ENCODE results near the gene RGL1.

The RGL1 gene

GRCh38 chr1:183912265-183912886 lies 107.5 kb downstream of the RGL1 start:
- TF ChIP-seq CTCF (IDR thresholded peaks at IDR 0.05; ENCODE audit: low read depth, low read length, missing control alignments): no peak
- in situ Hi-C loops (cut with HindIII; ENCODE audit: low sequenced_read_pairs): loop anchor here (10.0 kb wide), 1 partner anchor 258 kb away; the partner anchor contains the start of gene APOBEC4
- no peak overlapping the region for H3K4me3 ChIP-seq (ENCODE audit: low read depth, low read length)
- DNase-seq (ENCODE audit: low read depth): no peak

GRCh38 chr1:183913567-183913993 lies 108.7 kb downstream of the RGL1 start:
- H3K4me3 ChIP-seq (ENCODE audit: low read depth, low read length): no peak overlapping the region
- in situ Hi-C loops (cut with HindIII; ENCODE audit: low sequenced_read_pairs): loop anchor here (10.0 kb wide), 1 partner anchor 259 kb away; the partner anchor contains the start of gene APOBEC4
- no peak for TF ChIP-seq CTCF (IDR thresholded peaks at IDR 0.05; ENCODE audit: low read depth, low read length, missing control alignments)
- no peak for DNase-seq (ENCODE audit: low read depth)

- no peak for DNase-seq (ENCODE audit: low read depth)
- TF ChIP-seq CTCF (IDR thresholded peaks at IDR 0.05; ENCODE audit: low read depth, low read length, missing control alignments): no peak
- H3K4me3 ChIP-seq (ENCODE audit: low read depth, low read length): no peak overlapping the region
- in situ Hi-C loops (cut with HindIII; ENCODE audit: low sequenced_read_pairs): loop anchor here (10.0 kb wide), 1 partner anchor 259 kb away; the partner anchor contains the start of gene APOBEC4
Observed at GRCh38 chr1:183914276-183914675, 109.4 kb downstream of the RGL1 start.

- no peak overlapping the region for H3K4me3 ChIP-seq (ENCODE audit: low read depth, low read length)
- in situ Hi-C loops (cut with HindIII; ENCODE audit: low sequenced_read_pairs): loop anchor here (10.0 kb wide), 1 partner anchor 260 kb away; the partner anchor contains the start of gene APOBEC4
Observed at GRCh38 chr1:183914891-183915290, 110.0 kb downstream of the RGL1 start.

GRCh38 chr1:183915625-183916510 lies 110.9 kb downstream of the RGL1 start:
- DNase-seq (ENCODE audit: low read depth): peak; percentile 94
- in situ Hi-C loops (cut with HindIII; ENCODE audit: low sequenced_read_pairs): loop anchor here (10.0 kb wide), 1 partner anchor 261 kb away; the partner anchor contains the start of gene APOBEC4
- H3K4me3 ChIP-seq (ENCODE audit: low read depth, low read length): no peak overlapping the region
- peak; percentile 75 for TF ChIP-seq CTCF (IDR thresholded peaks at IDR 0.05; ENCODE audit: low read depth, low read length, missing control alignments)

More at GRCh38 chr1:183914891-183915290, 110.0 kb downstream of the RGL1 start:
- DNase-seq (ENCODE audit: low read depth): no peak
- TF ChIP-seq CTCF (IDR thresholded peaks at IDR 0.05; ENCODE audit: low read depth, low read length, missing control alignments): no peak

- in situ Hi-C loops (cut with HindIII; ENCODE audit: low sequenced_read_pairs): loop anchor here (10.0 kb wide), 1 partner anchor 262 kb away; the partner anchor contains the start of gene APOBEC4
- no peak for TF ChIP-seq CTCF (IDR thresholded peaks at IDR 0.05; ENCODE audit: low read depth, low read length, missing control alignments)
- H3K4me3 ChIP-seq (ENCODE audit: low read depth, low read length): no peak overlapping the region
- no peak for DNase-seq (ENCODE audit: low read depth)
Observed at GRCh38 chr1:183916574-183916973, 111.7 kb downstream of the RGL1 start.
